Activated naive CD4-positive, alpha-beta T cell treated with anti-CD3 and anti-CD28 coated beads, Interleukin-2, amount 50 U/mL, for 24 hours (primary cell): ENCODE data around the gene ATF7.
A peak's percentile ranks its signal among the peaks of the same experiment; 100 is the strongest.
"Not testable (repeated sequence)": the region's sequence is repeated elsewhere in the genome, so short reads cannot be mapped to it uniquely, and the experiment has no call there.

Experiments used
- H3K27ac Mint-ChIP-seq: one replicate; pipeline ENCODE4 v1.8.0; 2021; ENCODE audit warnings: mild to moderate bottlenecking, mixed read lengths
- H3K27me3 Mint-ChIP-seq: one replicate; pipeline ENCODE4 v1.8.0; 2021; ENCODE audit warnings: mixed read lengths
- H3K36me3 Mint-ChIP-seq: one replicate; pipeline ENCODE4 v1.8.0; 2021; ENCODE audit warnings: mixed read lengths
- H3K4me1 Mint-ChIP-seq: one replicate; pipeline ENCODE4 v1.8.0; 2021; ENCODE audit warnings: mixed read lengths
- H3K4me3 Mint-ChIP-seq: one replicate; pipeline ENCODE4 v1.8.0; 2021; ENCODE audit warnings: mild to moderate bottlenecking, mixed read lengths
- H3K9me3 Mint-ChIP-seq: one replicate; pipeline ENCODE4 v1.8.0; 2021; ENCODE audit warnings: mixed read lengths

ATF7 gene

GRCh38 chr12:53567961-53568808, 58.0 kb downstream of the ATF7 start:
- no peak overlapping the region for H3K4me3 Mint-ChIP-seq
- H3K9me3 Mint-ChIP-seq: no peaks in the 10 kb centered on the region
- no peaks in the 10 kb centered on the region for H3K36me3 Mint-ChIP-seq
- peaks cover 63% of the 10 kb centered on the region for H3K4me1 Mint-ChIP-seq
- H3K27ac Mint-ChIP-seq: peak overlapping the region; percentile 53
- H3K27me3 Mint-ChIP-seq: no peaks in the 10 kb centered on the region

GRCh38 chr12:53565376-53565775, 60.8 kb downstream of the ATF7 start:
- not testable (repeated sequence) for H3K4me3 Mint-ChIP-seq, H3K9me3 Mint-ChIP-seq, H3K27ac Mint-ChIP-seq, H3K36me3 Mint-ChIP-seq, H3K27me3 Mint-ChIP-seq
- H3K4me1 Mint-ChIP-seq: peaks cover 70% of the 10 kb centered on the region

- Mint-ChIP-seq H3K9me3 (no peaks in the 10 kb centered on the region), H3K36me3 (peaks cover 3% of the 10 kb centered on the region), H3K4me3 (no peak overlapping the region), H3K4me1 (peaks cover 66% of the 10 kb centered on the region), H3K27me3 (no peaks in the 10 kb centered on the region), H3K27ac (no peak overlapping the region)
Measured at GRCh38 chr12:53564941-53565340, 61.2 kb downstream of the ATF7 start.

GRCh38 chr12:53564278-53564677, 61.9 kb downstream of the ATF7 start:
- peaks cover 64% of the 10 kb centered on the region for H3K4me1 Mint-ChIP-seq

GRCh38 chr12:53563452-53564028, 62.6 kb downstream of the ATF7 start:
- Mint-ChIP-seq H3K36me3 (peaks cover 3% of the 10 kb centered on the region), H3K4me1 (peaks cover 62% of the 10 kb centered on the region), H3K9me3 (no peaks in the 10 kb centered on the region), H3K27me3 (no peaks in the 10 kb centered on the region), H3K4me3 (no peak overlapping the region), H3K27ac (no peak overlapping the region)

More at GRCh38 chr12:53564278-53564677, 61.9 kb downstream of the ATF7 start:
- no peaks in the 10 kb centered on the region for H3K27me3 Mint-ChIP-seq
- H3K9me3 Mint-ChIP-seq: no peaks in the 10 kb centered on the region
- H3K36me3 Mint-ChIP-seq: peaks cover 3% of the 10 kb centered on the region
- peak overlapping the region; percentile 57 for H3K4me3 Mint-ChIP-seq
- H3K27ac Mint-ChIP-seq: no peak overlapping the region

- H3K4me1 Mint-ChIP-seq: peaks cover 58% of the 10 kb centered on the region
- H3K27ac Mint-ChIP-seq: peak overlapping the region; percentile 31
- no peaks in the 10 kb centered on the region for H3K27me3 Mint-ChIP-seq
- peaks cover 3% of the 10 kb centered on the region for H3K36me3 Mint-ChIP-seq
- no peaks in the 10 kb centered on the region for H3K9me3 Mint-ChIP-seq
- H3K4me3 Mint-ChIP-seq: no peak overlapping the region
Measured at GRCh38 chr12:53561590-53561953, 64.6 kb downstream of the ATF7 start.

GRCh38 chr12:53560912-53561589, 65.1 kb downstream of the ATF7 start:
- H3K4me1 Mint-ChIP-seq: peaks cover 57% of the 10 kb centered on the region
- peak overlapping the region; percentile 31 for H3K27ac Mint-ChIP-seq
- peaks cover 3% of the 10 kb centered on the region for H3K36me3 Mint-ChIP-seq
- no peaks in the 10 kb centered on the region for H3K9me3 Mint-ChIP-seq
- no peak overlapping the region for H3K4me3 Mint-ChIP-seq
- no peaks in the 10 kb centered on the region for H3K27me3 Mint-ChIP-seq

- no peak overlapping the region for H3K27ac Mint-ChIP-seq
- H3K9me3 Mint-ChIP-seq: no peaks in the 10 kb centered on the region
- H3K4me3 Mint-ChIP-seq: no peak overlapping the region
- H3K36me3 Mint-ChIP-seq: peaks cover 3% of the 10 kb centered on the region
- no peaks in the 10 kb centered on the region for H3K27me3 Mint-ChIP-seq
- peaks cover 51% of the 10 kb centered on the region for H3K4me1 Mint-ChIP-seq
Measured at GRCh38 chr12:53560351-53560750, 65.8 kb downstream of the ATF7 start.

GRCh38 chr12:53558631-53559030, 67.6 kb downstream of the ATF7 start:
- H3K36me3 Mint-ChIP-seq: peaks cover 3% of the 10 kb centered on the region
- no peak overlapping the region for H3K4me3 Mint-ChIP-seq
- peaks cover 35% of the 10 kb centered on the region for H3K4me1 Mint-ChIP-seq
- no peaks in the 10 kb centered on the region for H3K27me3 Mint-ChIP-seq
- H3K27ac Mint-ChIP-seq: no peak overlapping the region
- no peaks in the 10 kb centered on the region for H3K9me3 Mint-ChIP-seq

- Mint-ChIP-seq H3K4me1 (peaks cover 10% of the 10 kb centered on the region), H3K36me3 (peaks cover 3% of the 10 kb centered on the region), H3K27me3 (no peaks in the 10 kb centered on the region), H3K27ac (no peak overlapping the region), H3K9me3 (no peaks in the 10 kb centered on the region), H3K4me3 (no peak overlapping the region)
Measured at GRCh38 chr12:53552361-53553327, 73.5 kb downstream of the ATF7 start.

GRCh38 chr12:53551889-53552291, 74.3 kb downstream of the ATF7 start:
- H3K4me3 Mint-ChIP-seq: no peak overlapping the region
- peaks cover 10% of the 10 kb centered on the region for H3K4me1 Mint-ChIP-seq
- no peaks in the 10 kb centered on the region for H3K9me3 Mint-ChIP-seq
- no peaks in the 10 kb centered on the region for H3K27me3 Mint-ChIP-seq
- H3K36me3 Mint-ChIP-seq: peaks cover 3% of the 10 kb centered on the region
- H3K27ac Mint-ChIP-seq: no peak overlapping the region

- peaks cover 10% of the 10 kb centered on the region for H3K4me1 Mint-ChIP-seq
Measured at GRCh38 chr12:53550595-53550994, 75.6 kb downstream of the ATF7 start.

GRCh38 chr12:53550131-53550530, 76.1 kb downstream of the ATF7 start:
- peaks cover 13% of the 10 kb centered on the region for H3K4me1 Mint-ChIP-seq
- not testable (repeated sequence) for H3K27me3 Mint-ChIP-seq, H3K27ac Mint-ChIP-seq, H3K36me3 Mint-ChIP-seq, H3K9me3 Mint-ChIP-seq, H3K4me3 Mint-ChIP-seq

More at GRCh38 chr12:53550595-53550994, 75.6 kb downstream of the ATF7 start:
- H3K27ac Mint-ChIP-seq: no peak overlapping the region
- H3K9me3 Mint-ChIP-seq: no peaks in the 10 kb centered on the region
- peaks cover 3% of the 10 kb centered on the region for H3K36me3 Mint-ChIP-seq
- H3K4me3 Mint-ChIP-seq: no peak overlapping the region
- no peaks in the 10 kb centered on the region for H3K27me3 Mint-ChIP-seq

GRCh38 chr12:53548354-53548753, 77.8 kb downstream of the ATF7 start:
- H3K27me3 Mint-ChIP-seq, H3K4me3 Mint-ChIP-seq, H3K27ac Mint-ChIP-seq, H3K9me3 Mint-ChIP-seq, H3K36me3 Mint-ChIP-seq: not testable (repeated sequence)
- peaks cover 28% of the 10 kb centered on the region for H3K4me1 Mint-ChIP-seq

GRCh38 chr12:53543539-53543938, 82.6 kb downstream of the ATF7 start:
- Mint-ChIP-seq H3K9me3 (no peaks in the 10 kb centered on the region), H3K27me3 (no peaks in the 10 kb centered on the region), H3K4me1 (peaks cover 20% of the 10 kb centered on the region), H3K36me3 (no peaks in the 10 kb centered on the region), H3K27ac (peak overlapping the region; percentile 19), H3K4me3 (no peak overlapping the region)
